Hematopoietic multipotent progenitor cell treated with erythropoietin and hydrocortisone succinate and interleukin-3 and kit ligand, for 6 days (in vitro differentiated cells): ENCODE data around the gene ZNF536.
A peak's percentile ranks its signal among the peaks of the same experiment; 100 is the strongest.
"Not testable (repeated sequence)": the region's sequence is repeated elsewhere in the genome, so short reads cannot be mapped to it uniquely, and the experiment has no call there.

Experiments
- DNase-seq: peaks from one replicate; pipeline ENCODE4 v3.0.0-alpha.2; 2015

The ZNF536 gene

DNA sequence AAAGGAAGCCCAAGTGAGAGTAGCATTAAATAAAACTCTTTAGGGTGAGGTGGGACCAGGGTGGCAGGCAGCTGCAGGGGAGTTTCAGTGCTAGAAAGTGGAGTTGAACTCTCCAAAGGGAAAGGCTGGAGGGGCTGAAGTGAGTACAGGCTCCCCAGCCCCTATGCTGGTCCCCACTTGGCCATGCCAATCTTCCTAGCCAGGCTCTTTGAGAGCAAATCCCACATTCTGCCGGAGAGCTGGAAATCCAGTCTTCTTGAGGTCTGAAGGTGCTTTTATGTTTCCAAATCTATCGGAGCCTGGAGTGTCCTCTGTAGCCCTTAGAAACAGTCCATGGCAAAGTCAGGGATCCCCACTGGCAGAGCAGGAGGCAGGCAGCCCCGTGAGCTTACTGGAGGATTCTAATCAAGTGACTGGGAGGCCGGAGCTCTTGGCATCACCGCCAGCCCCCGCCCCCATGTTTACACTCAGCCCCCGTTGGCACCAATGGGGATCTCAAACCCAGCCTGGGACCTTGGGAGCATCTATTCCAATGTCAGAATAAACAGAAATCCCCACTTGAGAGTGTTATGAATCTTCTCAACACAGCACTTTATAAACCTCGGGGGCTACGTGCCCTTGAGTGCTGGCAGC lies 18.3 kb downstream of the ZNF536 start:
- no peak for DNase-seq

DNA sequence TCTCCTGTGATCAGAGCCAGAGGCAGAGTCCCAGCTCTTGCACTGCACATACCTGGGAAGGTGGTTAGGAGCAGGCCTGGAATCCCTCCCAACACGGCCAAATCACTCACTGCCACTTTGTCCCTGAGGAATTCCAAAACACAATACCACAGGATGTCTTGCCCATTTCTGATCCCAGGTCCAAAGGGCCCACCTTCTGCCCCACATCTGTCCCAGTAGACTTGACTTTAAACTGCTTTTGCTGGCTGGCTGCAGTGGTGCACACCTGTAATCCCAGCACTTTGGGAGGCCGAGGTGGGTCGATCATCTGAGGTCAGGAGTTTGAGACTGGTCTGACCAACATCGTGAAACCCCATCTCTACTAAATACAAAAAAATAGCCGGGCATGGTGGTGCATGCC lies 18.9 kb downstream of the ZNF536 start:
- DNase-seq: no peak

DNA sequence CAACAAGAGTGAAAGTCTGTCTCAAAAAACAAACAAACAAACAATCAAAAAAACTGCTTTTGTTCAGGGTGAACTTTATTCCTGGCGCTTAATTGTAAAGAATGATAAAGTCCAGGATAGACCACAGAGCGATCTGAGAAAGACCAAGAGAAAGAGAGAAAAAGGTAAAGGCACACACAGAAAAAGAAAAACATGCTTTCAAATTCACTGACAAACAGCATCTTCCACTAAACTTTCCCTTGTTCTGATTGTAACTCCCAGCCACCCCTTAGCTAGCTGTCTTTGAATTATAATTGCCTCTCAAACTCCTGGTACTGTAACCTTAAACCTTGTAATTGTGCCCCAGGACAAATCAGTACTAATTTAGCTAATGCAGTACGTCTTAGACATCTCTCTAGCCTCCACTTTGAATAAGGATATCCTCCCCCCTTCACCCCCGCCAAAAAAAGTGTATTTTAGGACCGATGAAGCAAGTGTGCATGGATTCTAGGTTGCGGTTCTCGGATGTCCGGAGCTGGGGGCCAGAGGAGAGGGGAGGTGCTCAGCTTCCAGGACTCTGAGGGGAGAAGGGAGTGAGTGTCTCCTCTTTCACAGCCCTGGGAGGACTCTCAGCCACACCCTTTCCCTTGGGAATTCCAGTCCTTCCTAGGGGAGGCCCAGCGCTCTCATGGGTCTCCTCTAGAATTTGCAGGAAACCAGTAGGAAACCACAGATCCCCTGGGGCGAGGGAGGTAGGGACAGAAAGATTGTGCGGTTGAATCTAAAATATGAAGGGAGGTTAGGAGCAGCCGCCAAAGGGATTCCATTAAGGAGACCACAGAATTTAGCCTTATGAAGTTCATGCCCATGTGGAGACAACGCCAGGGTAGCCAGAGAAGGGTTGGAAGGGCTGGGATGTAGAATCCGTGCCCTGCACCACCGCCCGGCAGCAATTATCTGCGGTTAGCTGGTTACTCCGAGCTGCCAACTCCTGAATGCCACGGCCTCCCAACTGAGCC lies 19.7 kb downstream of the ZNF536 start:
- DNase-seq: no peak

DNA sequence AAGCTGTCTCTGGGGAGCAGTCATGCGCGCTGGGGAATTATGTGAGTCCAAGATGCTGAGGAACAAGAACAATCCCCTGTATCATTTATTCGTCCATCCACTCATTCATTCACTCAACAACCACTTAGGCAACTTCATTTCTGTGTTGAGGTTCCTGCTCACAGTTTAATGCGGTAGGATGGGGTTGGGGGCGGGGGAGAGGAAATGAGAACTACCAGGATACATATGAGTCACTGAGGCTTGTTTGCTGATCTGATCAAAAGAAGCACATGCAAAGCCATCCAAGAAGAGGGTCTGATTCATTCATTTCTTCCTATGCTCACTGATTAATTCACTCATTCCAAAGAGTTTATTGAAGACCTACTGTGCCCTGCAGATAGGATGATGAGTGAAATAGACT lies 20.9 kb downstream of the ZNF536 start:
- no peak for DNase-seq

DNA sequence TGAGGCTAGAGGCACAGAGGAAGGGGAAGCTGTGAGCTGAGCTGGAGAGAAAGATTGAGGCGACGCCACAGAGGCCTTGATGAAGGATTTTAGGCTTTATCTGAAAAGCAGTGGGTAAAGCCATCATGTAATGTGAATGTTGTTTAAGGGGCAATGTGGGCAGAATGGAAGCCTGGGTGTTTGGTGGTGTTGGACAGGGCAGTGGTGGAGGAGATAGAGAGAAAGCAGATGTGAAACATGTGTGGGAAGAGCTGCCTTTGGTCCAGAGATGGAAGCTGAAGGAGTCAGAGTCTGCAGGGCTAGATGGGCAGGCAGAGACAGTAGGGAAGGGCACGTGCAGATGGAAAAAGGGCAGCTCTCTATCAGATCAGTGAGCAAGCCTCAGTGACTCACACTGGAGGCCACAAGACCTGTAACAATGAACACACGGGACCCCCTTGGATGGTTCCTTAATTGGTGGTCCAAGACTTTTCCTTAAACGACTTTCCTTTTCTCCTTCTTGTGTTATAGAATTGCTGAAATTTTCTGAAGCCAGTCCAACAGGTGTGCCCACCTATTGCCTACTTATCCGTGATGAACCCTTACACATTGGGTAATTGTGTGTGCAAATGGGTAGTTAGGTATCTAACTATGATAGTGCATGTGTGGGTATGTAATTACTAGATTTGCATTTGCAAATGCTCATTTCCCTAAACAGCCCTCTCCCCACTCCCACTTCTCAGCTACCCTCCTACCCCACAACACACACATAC lies 21.7 kb downstream of the ZNF536 start:
- no peak for DNase-seq

DNA sequence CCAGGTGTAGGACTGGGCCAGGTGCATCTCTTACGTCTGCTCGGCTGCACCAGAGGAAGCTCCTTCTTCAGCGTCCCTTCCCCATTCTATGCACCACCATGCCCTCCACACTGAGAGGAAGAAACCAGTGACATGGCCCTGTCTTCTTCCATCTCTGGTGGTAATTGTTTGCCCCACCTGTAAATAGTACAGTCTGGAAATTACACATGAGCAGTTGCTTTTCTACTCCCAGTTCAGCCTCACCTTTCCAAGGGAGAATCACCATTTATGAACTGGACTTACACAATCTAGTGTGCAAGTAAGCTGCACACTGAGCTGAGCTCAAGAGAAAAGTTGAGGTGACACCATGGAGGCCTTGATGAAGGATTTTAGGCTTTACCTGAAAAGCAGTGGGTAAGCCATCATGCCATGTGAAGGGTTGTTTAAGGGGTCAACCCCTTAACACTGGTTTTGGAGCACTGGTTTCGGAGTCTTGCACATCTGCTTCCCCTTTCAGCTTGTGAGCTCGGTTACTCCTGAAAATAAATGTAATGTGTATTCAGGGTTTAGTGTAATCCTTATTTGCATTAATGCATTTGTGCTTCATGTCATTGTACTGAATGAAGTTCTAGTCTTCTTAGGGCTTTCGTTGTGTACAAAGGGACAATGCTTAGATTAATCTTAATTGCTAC lies 22.4 kb downstream of the ZNF536 start:
- DNase-seq: no peak

DNA sequence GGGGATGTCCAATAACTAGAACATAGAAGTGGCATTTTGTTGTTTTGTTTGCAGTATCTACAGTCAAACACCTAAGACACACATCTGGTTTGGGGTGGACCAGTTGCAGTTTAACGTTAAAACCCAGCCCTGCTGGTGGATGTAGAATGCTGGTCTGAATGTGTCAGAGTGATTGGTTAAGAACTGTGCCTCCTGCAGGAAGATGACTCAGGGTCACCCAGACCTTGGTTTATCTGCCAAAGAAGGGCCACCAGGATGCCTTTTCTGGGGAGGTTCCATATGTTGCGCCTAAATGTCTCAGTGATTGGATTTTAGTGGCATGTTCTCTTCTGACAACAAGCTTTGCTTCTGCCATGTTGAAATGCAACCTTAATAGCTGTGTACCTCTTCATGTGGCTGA lies 23.1 kb downstream of the ZNF536 start:
- no peak for DNase-seq

DNA sequence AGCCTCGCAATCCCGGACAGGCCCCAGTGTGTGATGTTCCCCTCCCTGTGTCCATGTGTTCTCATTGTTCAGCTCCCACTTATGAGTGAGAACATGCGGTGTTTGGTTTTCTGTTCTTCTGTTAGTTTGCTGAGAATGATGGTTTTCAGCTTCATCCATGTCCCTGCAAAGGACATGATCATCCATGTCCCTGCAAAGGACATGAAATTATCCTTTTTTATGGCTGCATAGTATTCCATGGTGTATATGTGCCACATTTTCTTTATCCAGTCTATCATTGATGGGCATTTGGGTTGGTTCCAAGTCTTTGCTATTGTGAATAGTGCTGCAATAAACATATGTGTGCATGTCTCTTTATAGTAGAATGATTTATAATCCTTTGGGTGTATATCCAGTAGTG lies 26.4 kb downstream of the ZNF536 start:
- not testable (repeated sequence) for DNase-seq

DNA sequence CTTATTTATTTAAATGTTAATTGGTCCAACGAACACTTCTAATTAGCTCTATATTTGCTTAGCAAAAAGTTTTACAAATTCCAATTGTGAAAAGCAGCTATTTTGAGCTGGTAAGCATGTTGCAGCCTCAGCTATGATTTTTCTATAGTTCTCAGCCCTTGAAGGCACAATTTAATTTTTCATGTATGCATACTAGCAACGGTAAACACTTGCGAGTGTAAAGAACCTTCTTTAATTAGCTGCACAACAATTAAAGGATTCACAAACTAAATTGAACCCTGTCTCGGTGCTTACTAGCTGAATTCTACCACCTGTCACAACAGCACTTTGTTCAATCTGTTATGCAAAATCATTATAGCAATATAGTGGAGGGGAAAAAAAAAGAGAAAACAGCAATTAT lies 29.8 kb downstream of the ZNF536 start:
- DNase-seq: no peak

DNA sequence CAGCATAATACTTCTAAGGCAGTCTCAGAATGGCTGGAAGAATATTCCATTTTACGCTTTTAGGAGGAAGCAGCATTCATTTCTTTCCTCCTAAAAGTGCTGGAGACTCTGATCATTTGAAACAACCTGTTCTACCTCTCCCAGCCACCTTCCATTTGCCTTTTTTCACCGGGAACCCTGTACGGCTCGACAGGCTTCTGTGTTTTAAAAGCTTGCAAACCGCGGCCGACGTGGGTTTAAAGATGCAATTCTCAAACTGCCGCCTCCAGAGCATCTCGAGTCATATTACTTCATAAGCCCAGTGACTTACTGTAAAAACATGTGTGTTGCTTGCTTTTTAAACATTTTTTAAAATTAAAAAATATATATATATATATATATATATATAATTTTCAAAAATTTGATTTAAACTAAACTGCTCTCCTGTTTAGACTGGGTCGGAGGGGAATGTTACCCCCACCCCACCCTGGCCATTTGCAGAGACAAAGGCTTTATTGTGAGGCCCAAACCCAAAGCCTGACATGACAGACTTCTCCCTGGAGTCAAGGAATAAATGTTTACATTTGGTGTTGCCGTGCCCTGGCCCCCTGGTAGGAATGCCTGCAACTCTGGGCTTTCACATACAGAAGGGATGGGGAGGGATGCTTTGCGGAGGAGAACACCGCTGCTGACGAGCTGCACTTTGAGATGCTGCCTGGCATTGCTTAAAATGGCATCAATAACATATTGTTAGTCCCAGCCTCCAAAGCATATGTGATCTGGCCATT lies 30.4 kb downstream of the ZNF536 start:
- no peak for DNase-seq

DNA sequence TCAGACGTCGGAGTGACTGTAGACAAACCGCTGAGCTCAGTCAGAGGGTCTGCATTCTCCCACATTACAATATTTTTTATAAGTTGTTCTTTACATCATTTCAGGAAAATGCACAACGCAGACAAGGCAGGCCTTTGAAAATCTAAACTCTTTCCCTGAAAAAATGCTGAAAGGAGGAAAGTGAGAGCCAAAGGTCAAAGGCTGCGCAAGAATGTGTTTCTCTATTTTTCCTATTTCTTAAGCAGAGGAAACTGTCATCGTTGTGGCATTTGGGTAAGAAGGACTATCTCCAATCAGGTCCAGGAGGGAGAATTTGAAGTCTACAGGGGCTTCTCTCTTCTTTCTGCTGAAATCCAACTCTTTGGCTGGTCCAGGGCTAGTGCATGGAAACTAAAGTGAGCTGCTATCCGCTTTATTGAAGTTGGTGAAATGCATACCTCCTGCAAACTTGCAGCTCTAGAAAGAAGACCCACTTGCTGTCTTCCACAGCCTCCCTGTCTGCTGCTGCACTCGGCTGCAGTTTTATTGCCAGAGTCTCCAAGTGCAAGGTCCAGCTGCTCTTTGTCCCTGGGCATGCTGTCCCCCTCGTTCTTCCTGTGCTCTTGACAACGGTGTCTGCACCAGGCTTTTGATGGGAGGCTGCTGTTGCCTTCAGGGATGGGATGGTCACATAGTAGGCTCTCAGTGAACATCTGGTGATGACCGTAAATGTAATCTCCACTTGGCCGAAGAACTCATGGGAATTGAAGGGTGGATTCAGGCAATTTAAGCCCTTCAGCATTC lies 31.2 kb downstream of the ZNF536 start:
- DNase-seq: no peak

DNA sequence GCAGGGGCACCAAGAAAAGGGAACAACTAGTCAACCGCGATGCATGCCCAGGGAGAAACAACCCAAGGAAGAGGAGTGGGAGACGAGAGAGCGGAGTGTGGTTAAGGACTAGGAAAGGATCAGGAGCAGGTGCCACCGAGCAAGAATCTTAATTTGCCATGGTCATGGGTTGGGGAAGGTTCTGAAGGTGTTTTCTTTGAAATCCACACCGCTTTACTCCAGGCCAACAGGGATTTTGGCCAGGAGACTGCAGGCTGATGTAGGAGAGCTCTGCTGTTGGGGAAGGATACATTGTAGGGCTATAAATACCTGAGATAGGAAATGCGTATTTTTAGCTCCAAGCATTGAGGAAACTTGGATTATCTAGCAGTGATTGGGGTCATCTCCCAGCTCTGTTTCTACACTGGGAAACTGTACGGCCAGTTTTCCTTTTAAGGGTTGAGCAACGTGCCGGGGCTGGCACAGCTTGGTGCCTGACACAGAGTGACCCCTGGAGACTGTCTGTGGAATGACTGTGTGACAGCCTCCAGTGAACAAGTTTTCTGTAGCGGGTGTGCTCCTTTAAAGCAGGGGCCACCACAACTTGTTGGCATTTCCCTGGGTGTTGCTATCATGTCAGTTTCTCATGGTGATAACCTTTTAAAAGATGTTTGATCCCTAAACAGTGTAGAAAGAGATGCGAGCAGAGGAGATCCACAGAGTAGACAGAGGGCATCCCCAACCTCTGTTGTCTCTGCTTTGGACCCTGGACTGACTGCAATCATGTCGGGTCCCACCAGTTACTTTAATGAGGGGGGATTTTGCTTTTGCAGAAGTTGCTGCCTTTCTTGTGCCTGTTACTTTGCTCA lies 34.3 kb downstream of the ZNF536 start:
- peak; percentile 39 for DNase-seq

DNA sequence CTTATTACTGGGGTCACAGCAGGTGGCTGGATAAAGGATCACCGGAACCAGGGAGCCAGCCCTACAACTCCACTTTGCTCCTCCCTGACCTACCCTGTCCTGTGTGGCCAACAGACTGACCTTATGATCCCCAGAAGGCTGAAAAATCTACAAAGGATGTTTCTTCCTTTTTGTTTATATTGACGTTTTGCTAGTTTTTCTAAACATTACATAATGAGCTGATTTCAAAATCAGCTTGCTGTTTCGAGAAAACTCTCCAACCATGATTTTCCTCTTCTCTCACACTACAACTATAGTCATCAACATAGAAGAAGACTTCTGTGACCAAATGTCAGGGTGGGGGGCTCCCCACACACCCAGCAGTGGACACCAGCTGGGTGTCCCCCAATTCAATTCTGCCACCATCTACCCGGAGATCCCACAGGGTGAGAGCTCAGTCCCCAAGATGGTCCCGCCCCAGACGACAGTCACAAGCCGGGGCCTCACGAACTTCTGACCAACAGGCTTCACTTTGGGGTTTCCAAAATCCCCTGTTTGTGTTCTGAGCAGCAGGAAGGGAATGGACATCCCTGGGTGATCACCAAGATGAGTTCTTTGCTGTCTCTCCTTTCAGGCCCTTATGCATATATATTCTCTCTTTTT lies 35.0 kb downstream of the ZNF536 start:
- no peak for DNase-seq

DNA sequence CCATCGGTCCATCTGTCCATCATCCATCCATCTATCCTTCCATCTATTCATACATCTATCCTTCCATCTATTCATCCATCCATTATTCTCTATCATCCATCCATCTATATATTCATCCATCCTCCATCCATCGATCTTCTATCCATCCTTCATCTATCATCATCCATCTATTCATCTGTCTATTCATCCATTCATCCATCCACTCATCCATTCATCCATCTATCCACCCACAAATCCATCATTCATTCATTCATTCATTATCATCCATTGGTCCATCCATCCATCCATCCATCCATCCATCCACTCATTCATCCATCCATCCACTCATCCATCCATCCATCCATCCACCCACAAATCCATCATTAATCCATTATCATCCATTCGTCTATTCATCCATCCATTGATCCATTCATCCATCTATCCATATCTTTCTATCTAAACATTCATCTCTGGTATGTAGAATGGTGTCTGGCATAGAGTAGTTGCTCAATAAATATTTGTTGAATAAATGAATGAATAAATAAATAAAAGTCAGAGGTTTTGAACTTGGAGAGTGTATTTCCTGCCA lies 36.6 kb downstream of the ZNF536 start:
- no peak for DNase-seq

DNA sequence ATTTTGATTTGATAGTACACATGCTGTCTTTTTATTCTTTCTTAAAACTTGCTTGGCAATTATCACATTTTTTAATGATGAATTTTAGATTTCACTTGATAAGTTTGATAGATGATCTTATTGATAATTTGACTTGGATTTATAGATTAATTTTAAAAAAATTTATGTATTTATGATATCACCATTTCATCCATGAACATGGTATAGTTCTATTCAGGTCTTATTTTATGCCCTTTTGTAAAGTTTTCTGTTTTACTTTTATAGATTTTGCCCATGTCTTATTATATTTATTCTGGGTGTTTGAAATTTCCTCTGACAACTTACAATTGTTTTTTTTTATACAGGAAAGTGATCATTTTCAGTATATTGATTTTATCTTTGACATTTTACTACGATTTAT lies 39.5 kb downstream of the ZNF536 start:
- no peak for DNase-seq

DNA sequence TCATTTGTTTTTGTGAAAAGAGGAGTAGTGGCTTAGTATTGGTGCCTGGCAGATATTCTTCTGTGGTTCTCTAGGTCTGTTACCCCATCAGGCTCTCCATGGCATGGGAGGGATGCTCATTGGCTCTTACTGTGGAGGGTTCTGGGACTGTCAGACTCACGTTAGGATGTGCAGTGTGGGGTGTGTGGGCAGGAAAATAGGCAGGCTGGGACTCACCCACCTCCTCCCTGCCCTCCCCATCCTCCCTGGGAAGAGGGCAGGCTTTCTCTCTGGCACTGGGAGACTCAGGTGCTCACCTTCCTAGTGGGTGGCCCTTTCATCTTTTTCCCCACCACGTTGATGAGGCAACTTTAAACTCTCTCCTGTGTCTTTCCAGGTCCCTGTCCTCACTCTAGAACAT lies 44.2 kb downstream of the ZNF536 start:
- no peak for DNase-seq

DNA sequence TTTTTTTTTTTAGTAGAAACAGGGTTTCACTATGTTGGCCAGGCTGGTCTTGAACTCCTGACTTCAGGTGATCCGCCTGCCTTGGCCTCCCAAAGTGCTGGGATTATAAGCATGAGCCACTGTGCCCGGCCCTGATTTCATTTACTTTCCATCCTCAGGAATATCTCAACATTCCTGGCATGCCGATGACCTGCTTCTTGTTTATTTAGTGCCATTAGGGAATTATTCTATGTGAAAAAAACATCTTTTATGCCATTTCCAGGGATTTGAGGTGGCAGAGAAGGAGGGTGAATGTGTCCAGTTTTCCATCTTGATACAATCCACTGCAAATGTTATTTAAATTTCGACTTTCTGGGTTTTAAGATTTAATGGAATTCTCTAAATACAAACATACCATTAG lies 45.0 kb downstream of the ZNF536 start:
- not testable (repeated sequence) for DNase-seq

DNA sequence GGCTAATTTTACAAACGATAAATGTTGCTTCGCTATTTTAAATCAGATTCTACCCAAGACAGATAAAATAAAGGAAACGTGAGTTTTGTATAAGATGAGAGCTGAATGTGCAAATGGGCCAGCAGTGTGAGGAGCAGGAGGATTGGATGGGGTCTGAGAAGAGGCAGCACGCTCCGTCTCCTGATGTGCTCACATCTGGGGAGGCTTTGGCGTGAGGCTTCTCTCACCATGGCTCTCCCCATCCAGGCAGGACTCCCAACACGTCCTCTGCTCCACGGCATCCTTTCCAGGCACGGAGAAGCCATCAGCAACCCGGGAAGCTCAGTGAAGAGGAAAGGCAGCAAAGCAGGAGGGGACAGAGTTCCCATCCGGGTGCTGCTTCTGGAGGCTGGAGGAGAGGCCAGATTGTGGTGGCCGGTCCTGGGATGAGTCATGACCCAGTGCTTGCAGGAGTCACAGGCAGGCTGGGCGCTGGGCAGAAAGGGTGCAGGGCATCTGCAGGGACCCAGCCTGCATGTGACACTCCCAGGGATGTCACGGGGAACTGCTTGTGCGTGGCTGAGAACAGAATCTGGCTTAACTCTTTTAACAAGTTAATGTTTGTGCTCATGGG lies 47.5 kb downstream of the ZNF536 start:
- no peak for DNase-seq

DNA sequence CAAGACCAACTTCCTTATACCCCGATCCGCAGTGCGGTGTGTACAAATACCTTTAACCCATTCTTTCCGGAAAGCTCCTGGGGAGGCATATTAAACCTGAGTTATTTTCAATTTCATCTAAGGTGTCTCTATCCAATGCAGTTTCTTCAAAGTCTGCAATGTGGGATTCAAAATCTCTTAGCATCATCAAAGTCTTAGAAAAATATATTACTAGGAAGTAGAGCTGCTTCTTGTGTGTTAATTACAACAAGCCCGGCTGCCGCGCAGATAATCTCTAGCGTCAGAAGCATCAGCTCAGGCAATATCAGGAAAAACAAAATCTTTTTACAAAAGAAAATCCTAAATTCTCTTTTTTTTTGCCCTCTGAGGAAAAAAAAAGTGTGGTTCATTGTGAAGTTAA lies 48.1 kb downstream of the ZNF536 start:
- no peak for DNase-seq
